ENCODE data around the gene PTCSC3.

DNA sequence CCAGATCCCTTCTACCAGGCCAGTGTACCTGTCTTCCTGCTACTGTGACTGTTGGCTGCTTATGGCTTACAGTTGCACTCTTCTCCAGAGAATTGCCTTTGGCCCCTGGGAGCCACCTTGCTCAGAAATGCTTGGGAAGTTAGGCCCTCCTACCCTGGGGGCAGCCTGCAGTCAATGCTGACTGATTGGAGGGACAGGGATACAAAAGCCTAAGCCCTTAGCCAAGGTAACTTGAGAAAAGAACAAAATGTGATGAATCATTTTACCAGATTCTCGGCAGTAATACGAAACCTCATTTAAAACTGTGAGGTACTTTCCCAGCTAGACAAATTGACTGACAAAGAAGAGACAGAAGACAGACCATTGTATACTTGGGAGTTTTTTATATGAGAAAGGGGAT is 47.3 kb downstream of the PTCSC3 start:
- TF ChIP-seq, protein P1, sequence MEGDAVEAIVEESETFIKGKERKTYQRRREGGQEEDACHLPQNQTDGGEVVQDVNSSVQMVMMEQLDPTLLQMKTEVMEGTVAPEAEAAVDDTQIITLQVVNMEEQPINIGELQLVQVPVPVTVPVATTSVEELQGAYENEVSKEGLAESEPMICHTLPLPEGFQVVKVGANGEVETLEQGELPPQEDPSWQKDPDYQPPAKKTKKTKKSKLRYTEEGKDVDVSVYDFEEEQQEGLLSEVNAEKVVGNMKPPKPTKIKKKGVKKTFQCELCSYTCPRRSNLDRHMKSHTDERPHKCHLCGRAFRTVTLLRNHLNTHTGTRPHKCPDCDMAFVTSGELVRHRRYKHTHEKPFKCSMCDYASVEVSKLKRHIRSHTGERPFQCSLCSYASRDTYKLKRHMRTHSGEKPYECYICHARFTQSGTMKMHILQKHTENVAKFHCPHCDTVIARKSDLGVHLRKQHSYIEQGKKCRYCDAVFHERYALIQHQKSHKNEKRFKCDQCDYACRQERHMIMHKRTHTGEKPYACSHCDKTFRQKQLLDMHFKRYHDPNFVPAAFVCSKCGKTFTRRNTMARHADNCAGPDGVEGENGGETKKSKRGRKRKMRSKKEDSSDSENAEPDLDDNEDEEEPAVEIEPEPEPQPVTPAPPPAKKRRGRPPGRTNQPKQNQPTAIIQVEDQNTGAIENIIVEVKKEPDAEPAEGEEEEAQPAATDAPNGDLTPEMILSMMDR (IDR thresholded peaks at IDR 0.05 in 8 of 11, conservative IDR thresholded peaks at IDR 0.05 in 3 of 11): no peak
- no peak for TF ChIP-seq POLR2AphosphoS5 (IDR thresholded peaks at IDR 0.05)
